Left ventricle myocardium superior (tissue), 1 donor: ENCODE results near the gene C1QL3. TPM values are rescaled to one million over a fixed set of nuclear protein-coding genes. Genes with fewer than 3 reads are reported as not detected.

Source experiments
- ATAC-seq: fragments of 200-7000 bp; cut with Tn5 transposase; one replicate; pipeline ENCODE4 v1.9.1; 2020; ENCODE audit warnings: mild to moderate bottlenecking, moderate library complexity
- DNase-seq: peaks from one replicate; pipeline ENCODE4 v3.0.0-alpha.2; 2020
- intact Hi-C: fragments of 100-400 bp; cut with micrococcal nuclease; formaldehyde crosslinking; loops from one replicate; pipeline ENCODE4 v1.11.0; 2022
- total RNA-seq: library from RNA; stranded (reverse); fragmentation: NEBNext Ultra II Directional; extraction: Animal tissue kit (Norgen Biotek cat#: 25700); gene quantifications from one replicate; pipeline ENCODE4 v1.2.1, GENCODE V29; 2021
- donor health status: DM: no; HTN: yes; CAD: no; lungs with severe emphysema.

C1QL3 gene
- total RNA-seq, 1 donor from 2014 or later, result not detected

DNA sequence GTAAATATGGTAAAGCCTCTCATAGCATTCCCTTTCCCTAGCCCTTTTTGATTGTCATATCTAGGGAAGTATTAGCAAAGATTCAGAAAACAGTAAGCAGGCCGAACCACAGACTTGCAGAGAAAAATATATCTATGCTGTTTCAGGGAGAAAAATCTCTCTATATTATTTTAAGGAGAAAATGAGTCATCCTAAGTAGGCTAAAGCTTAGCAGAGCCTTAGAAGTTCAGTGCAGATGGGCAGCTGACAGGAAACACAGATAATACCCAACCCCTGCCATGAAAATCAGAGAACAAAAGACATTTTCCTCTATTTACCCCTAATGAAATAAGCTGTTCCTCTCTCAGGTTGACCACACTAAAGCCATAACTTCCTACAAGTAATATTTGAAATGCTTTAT lies 16.5 kb downstream of the C1QL3 start:
- intact Hi-C loops, result no loop called here
- ATAC-seq (no peak), DNase-seq (no peak)

DNA sequence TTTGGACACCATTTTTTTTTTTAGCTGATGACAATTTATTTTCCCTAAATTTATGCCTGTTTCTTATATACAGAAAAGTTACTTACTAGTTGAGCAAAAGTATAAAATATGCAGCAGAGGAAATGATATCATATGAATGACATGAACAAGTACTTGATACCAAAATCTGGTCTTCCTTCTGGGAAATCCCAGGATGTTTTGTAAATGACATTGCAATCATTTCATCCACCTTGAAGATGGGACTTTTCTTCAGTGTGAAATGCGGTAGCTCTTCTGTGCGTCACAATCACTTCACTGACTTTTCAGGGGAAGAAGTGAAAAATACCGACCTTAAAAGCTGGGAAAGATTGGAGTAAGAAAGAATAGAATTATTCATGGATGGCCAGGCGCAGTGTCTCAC lies 23.8 kb downstream of the C1QL3 start:
- ATAC-seq (no peak), DNase-seq (no peak)
- intact Hi-C loops, result no loop called here

DNA sequence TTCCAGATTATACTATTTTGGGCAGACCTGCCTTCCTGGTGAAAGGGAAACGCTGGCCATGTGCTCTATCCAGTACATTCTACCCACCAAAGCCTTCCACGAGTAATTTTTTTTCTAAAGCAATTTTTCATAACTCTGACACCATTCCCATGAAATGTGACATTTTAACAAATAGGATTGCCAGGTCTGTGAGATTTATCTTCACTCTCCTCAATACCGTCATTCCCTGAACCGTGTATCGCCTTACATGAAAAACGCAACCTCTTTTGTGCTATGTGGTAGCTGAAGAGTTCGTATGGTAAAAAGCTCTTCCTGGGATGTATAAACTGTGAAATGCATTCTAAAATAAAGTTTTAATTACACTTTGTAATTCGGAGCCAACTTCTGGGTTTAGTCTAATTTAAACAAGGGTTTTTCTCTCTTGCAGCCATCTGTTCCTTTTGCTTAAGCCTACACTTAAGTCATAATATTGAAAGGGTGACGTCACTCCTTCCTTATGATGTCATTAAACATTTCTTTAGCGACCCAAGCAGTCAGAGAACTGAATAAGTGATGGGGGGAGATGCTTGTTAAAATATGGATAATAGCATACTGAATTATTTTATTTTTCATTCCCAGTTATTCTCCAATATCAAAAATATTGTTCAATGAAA lies 27.7 kb downstream of the C1QL3 start:
- DNase-seq, result no peak
- ATAC-seq, result no peak
- intact Hi-C loops, result no loop called here

DNA sequence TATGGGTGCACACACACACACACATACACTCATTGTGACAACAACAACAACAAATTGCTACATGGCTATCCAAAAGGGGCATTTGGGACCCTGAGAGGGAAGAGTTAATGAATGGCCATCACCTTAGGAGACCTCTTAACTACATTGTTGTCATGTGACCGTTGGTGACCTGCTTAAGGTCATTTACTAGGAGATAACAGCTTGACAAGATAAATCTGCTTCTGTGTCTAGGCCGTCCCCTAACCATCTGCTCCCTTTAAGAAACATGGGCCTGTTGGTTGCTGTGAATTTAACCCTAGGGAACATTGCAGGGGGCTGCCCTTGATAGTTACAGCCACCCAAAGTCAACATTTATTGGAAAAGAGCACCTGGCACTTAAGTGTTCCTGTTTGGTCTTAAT lies 29.7 kb downstream of the C1QL3 start:
- ATAC-seq, result no peak
- intact Hi-C loops, result no loop called here
- DNase-seq, result no peak

DNA sequence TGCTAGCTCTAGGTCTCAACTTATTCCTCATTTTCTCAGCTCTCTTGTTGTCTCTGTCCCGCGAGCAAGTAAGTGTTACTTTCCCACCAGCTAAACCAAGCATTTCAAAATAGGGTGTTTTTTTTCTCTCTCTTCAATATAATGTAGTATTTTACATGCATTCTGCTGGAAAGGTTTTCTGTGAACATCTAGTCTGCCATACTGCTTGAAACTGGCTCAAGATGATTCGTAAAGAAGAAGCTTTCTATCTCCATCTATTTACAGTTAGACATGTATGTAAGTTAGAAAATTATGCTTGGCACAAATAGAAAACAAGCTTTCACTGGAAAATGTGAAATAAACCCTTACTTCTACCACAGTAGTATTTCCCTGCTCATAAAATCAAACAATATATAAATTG lies 31.2 kb downstream of the C1QL3 start:
- ATAC-seq, result no peak
- DNase-seq, result no peak
- intact Hi-C loops, result no loop called here

DNA sequence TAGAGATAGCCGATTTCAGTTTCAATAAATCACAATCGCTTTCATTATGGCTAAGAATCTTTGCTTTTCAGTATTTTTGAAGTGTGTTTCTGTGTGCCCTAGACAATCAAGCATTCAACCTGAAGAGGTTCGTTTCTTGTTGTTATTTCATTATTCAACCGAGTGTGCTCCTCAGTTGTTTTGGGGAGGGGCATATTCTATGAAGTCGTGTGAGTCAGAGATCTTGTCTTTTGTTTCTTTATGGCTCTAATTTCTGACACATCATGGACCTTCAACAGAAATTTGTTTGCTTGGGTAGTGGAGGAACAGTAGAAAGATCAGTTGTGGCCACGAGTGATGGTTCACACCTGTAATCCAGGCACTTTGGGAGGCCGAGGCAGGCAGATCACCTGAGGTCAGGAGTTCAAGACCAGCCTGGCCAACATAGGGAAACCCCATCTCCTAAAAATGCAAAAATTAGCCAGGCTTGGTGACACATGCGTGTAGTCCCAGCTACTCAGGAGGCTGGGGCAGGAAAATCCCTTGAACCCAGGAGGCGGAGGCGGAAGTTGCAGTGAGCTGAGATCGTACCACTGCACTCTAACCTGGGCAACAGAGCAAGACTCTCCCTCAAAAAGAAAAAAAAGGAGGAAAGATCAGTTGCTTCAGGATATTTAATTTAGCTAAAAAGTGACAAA lies 38.3 kb downstream of the C1QL3 start:
- intact Hi-C loops, result no loop called here
- ATAC-seq (no peak), DNase-seq (no peak)

DNA sequence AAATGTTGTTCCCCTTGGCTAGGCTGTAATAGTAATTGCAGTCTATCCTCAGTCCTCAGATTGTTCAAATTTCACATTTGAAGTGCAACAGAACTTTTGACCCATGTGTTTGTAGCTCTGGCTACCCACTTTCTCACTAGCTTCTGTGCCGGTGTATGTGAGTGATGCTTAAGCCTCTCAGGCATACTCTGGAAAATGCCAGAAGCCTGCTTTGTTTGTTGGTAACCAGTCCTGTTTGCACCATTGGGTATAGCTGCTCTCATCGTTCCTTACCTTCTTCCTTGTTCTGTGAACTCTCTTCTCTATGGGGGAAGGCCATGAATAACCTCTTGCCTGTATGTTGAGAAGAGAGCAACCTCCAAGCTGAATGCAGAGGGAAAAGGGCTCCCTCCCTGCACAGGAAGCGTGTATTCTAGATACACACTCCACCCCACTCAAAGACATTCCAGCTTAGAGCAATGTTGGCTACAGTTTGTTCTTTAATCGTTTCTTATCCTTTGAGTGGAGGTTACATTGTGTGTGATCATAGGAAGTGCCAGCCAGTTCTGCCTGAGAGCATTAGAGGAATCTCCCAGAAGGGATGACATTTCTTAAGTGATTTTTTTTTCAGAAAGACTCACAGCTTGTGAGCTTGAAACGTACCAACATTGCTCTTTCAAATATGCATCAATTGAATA lies 40.5 kb downstream of the C1QL3 start:
- intact Hi-C loops, result no loop called here
- DNase-seq (no peak), ATAC-seq (no peak)

DNA sequence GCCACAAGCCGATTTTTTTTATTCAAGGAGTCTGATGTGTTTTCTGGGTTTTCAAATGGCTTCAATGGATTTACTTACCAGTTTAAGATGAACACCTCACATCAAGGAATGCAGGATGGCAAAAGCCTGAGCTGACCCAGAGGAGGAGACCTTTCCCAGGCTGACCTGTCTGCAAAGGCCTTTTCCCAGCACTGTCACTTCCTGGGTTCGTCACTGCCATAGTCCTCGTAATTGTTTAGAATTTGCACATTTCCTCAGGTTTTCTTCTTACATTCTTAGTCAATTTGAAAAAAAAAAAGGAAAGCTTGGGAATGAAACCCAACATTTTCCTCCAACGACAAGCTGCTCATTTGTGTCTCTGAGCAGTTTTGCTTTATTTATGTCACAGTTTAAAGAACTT lies 42.9 kb downstream of the C1QL3 start:
- intact Hi-C loops, result no loop called here
- DNase-seq, result no peak
- no peak for ATAC-seq

DNA sequence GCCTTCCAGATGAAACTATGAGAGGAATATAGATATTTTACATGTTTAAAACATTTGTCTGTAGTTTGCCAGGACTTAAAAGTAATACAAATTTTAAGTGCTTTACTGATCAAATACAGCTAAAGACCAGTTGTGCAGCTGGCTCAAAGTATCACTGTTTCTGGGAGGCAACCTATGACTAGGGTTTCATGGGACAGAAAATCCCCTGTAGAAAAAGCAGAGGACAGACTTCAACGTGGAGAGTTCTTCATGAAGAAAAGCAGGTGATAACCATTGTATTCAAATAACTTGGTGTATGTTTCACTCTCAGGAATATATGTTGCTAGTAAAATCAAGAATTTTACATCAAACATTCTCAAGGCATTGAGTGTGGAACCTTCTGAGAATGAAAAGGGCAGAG lies 43.9 kb downstream of the C1QL3 start:
- intact Hi-C loops, result no loop called here
- DNase-seq (no peak), ATAC-seq (no peak)

DNA sequence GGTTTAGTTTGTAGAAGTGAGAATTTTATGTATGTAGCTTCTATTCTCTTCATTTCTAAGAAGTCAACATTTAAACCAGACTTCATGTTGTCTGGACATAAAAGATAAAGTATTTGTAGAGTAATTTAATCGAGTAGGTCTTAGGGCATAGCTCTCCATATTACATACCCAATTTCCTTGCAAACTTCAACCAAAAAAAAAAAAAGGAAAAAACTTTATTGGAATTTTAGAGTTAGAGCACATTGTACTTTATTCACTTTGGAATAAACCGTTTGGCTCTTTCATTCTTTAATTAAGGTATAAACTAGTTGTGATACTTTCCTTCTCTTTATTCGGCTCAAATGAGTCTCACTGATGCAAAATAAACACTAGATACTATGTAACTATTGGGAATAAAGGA lies 48.9 kb downstream of the C1QL3 start:
- intact Hi-C loops, result no loop called here
- ATAC-seq (no peak), DNase-seq (no peak)

DNA sequence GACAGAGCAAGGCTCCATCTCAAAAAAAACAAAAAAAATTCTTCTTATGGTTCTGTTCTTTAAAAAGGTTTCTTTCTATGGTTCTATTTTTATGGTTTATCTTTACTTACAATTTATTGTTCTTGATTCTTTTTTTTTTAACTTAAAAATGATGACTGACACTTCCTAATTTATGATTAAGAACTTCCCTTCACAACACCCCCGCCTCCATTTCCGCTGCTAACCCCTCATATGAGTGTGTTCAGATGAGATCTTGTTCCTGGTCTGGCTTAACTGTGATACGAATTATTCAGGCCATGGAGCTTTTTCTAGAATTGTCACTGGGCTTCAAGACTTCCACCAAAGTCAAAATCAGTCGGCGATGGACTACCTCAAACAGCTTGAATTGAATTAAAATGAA lies 50.9 kb downstream of the C1QL3 start:
- ATAC-seq, result no peak
- intact Hi-C loops, result no loop called here
- DNase-seq, result no peak

DNA sequence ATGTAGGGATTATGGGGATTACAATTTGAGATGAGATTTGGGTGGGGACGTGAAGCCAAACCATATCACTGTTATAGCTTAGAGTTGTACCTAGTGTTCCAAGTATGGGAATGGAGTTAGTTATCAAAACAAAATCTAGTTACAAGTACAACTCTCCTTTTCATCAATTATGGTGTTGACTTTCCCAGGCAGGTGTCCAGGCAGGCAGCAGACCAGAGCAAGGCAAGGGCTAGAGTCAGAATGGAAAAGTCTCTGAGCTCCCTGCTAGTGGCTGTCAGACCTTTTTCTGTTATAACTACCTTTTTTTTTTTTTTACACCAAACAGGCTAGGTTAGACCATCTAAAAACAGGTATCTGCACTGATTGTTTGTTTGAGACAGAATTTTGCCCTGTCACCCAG lies 55.7 kb downstream of the C1QL3 start:
- ATAC-seq (no peak), DNase-seq (no peak)
- intact Hi-C loops, result no loop called here

Other genes starting within 250 kb of the C1QL3 start
- 25.7 TPM for gene PTER, start 84.9 kb downstream of the C1QL3 start, total RNA-seq